Mesothelial cell of epicardium (in vitro differentiated cells): ENCODE results near the gene XYLT1. TPM values are rescaled to one million over a fixed set of nuclear protein-coding genes. Genes with fewer than 3 reads are reported as not detected.

ENCODE experiments used
- DNase-seq, 2 experiments: peaks; one replicate each; pipeline ENCODE4 v3.0.0; 2021; ENCODE audit warnings: low spot score in 2 of 2; ENCODE audit not compliant: unreplicated experiment in 2 of 2
- H3K27ac Mint-ChIP-seq: 2 replicates; pipeline ENCODE4 v1.8.0; 2021; ENCODE audit warnings: mixed read lengths
- H3K27me3 Mint-ChIP-seq: 2 replicates; pipeline ENCODE4 v1.8.0; 2021; ENCODE audit warnings: low read depth, mixed read lengths
- H3K36me3 Mint-ChIP-seq: 2 replicates; pipeline ENCODE4 v1.8.0; 2021; ENCODE audit warnings: mixed read lengths
- H3K4me1 Mint-ChIP-seq: 2 replicates; pipeline ENCODE4 v1.8.0; 2021; ENCODE audit warnings: mixed read lengths
- H3K4me3 Mint-ChIP-seq: 2 replicates; pipeline ENCODE4 v1.8.0; 2021; ENCODE audit warnings: mild to moderate bottlenecking, moderate library complexity, mixed read lengths
- H3K9me3 Mint-ChIP-seq: 2 replicates; pipeline ENCODE4 v1.8.0; 2021; ENCODE audit warnings: mixed read lengths
- total RNA-seq: library from RNA; stranded (reverse); gene quantifications from 3 replicates; pipeline ENCODE4 v1.2.1, GENCODE V29; 2021
- TF ChIP-seq, protein P1 (sequence below): fragments of 200-600 bp; sonication (generic); IDR thresholded peaks from one replicate; pipeline ENCODE4 v1.5.0; 2021; ENCODE audit warnings: antibody characterized with exemption; ENCODE audit not compliant: unreplicated experiment

XYLT1 gene
- total RNA-seq, 1 donor from 2014 or later, result 15.2 TPM

DNA sequence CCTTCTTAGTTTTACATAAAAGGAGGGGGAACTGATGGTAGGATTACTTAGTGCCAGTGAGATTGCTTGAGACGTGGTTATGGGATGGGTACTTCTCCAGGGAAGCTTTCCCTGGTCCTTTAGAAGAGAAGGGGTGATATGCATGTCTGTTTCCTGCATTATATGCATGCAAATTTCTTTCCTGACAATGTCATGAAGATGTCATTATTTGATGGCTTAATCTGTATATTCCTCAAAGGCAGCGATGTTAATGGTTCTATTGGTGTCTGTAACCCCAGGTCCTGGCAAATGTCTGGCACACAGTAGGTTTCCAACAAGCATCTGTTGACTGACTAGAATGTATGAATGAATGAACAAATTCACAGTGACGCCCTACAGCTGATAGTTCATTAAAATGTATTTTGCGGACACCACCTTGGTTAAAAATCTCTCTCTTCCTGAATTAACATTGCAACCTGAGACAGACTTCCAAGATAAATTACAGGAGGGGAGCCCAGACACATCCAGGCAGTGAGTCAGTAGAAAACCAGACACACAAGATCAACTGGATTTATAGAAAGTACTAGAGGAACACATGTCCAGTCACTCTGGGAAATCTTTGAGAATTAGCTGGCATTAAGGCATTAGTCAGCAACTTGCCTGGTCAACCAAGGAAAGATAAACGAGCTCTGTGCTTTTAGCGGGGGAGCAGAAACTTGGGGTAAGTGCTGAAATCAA, 293.4 kb downstream of the XYLT1 start:
- Mint-ChIP-seq H3K27ac (no peak overlapping the region), H3K4me3 (no peak overlapping the region), H3K27me3 (no peaks in the 10 kb centered on the region), H3K9me3 (no peaks in the 10 kb centered on the region), H3K4me1 (peaks cover 6% of the 10 kb centered on the region), H3K36me3 (no peaks in the 10 kb centered on the region)
- no peak for DNase-seq
- TF ChIP-seq, protein P1, sequence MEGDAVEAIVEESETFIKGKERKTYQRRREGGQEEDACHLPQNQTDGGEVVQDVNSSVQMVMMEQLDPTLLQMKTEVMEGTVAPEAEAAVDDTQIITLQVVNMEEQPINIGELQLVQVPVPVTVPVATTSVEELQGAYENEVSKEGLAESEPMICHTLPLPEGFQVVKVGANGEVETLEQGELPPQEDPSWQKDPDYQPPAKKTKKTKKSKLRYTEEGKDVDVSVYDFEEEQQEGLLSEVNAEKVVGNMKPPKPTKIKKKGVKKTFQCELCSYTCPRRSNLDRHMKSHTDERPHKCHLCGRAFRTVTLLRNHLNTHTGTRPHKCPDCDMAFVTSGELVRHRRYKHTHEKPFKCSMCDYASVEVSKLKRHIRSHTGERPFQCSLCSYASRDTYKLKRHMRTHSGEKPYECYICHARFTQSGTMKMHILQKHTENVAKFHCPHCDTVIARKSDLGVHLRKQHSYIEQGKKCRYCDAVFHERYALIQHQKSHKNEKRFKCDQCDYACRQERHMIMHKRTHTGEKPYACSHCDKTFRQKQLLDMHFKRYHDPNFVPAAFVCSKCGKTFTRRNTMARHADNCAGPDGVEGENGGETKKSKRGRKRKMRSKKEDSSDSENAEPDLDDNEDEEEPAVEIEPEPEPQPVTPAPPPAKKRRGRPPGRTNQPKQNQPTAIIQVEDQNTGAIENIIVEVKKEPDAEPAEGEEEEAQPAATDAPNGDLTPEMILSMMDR, result no peak

DNA sequence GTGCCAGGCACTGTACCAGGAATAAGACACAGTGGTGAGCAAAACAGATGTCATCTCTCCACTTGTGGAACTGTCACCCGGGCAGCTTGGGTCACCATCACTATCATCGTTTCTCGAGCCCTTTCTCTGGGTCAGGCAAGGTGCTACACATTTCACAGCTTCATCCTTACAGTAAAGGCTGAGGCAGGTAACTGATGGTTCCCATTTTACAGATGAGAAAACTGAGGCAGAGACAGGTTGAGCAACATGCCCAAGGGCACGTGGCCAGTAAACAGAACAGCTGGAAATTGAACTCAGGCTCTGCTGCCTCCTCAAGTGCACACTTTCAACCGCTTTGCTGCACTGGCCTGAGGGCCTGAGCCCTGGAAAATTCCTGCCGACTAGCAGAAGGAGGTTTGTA, 294.6 kb downstream of the XYLT1 start:
- H3K36me3 Mint-ChIP-seq, result no peaks in the 10 kb centered on the region
- TF ChIP-seq, protein P1, result no peak
- peaks cover 6% of the 10 kb centered on the region for H3K4me1 Mint-ChIP-seq
- H3K27ac Mint-ChIP-seq, result no peak overlapping the region
- no peak overlapping the region for H3K4me3 Mint-ChIP-seq
- H3K27me3 Mint-ChIP-seq, result no peaks in the 10 kb centered on the region
- H3K9me3 Mint-ChIP-seq, result no peaks in the 10 kb centered on the region
- no peak for DNase-seq

DNA sequence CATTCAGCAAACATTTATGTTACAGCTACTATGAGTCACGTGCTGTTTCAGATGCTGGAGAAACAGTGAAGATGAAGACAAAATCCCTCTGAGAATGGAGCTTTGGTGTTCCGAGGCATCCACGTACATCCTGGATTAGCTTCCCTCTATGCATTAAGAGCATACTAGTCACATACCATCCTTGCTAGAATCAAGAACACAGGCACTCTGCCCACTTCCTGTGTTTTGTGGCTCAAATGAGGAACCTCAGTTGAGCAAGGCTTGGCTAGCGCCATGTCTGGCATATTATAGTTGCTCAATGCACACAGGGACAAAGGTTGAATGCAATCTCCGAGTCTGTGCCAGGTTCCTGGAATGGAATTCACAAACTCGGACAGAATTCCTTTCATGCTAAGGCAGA, 297.5 kb downstream of the XYLT1 start:
- Mint-ChIP-seq H3K36me3 (no peaks in the 10 kb centered on the region), H3K4me1 (peaks cover 6% of the 10 kb centered on the region), H3K4me3 (no peak overlapping the region), H3K27ac (no peak overlapping the region), H3K9me3 (no peaks in the 10 kb centered on the region), H3K27me3 (no peaks in the 10 kb centered on the region)
- TF ChIP-seq, protein P1, result no peak
- no peak for DNase-seq

DNA sequence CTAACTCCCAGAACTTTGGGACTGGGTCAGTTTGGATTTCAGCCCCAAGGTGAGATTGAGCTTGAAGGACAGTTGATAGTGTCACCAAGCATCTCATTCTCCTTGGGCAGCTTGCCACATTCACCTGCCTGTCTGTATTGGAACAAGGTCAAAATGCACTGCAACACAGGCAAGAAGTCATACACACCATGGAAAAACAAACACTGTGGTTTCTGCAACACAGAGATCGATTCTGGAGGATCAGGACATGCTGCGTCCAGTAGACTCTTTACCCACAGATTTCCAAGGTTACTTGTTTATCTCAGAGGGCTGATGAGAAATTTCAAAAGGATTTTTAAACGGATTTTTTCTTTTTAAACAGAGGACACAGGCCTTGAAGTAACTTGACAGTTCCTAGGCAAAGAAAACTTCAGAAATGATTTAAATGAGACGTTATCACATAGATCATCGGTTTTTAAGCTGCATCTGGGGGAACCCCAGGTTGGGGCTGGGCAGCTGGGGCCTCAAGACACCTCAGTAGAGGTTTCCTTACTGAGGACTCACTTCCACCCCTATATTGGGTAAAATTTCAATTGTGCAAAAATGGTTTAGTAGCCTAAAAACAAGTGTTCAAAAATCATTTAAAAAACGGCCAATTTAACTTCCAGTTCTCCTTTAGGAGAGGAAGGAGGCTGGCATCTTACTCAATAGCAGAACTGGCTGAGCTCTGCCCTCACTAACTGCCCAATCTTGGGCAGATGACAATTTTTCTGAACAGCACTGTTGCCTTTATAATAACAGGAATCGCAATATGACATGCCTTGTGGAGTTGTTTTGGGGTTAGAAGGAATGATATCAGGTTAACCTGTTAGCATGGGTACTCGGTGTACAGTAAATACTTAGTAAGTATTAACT, 299.3 kb downstream of the XYLT1 start:
- DNase-seq, result no peak
- Mint-ChIP-seq H3K4me1 (no peaks in the 10 kb centered on the region), H3K36me3 (peaks cover 2% of the 10 kb centered on the region), H3K27me3 (no peaks in the 10 kb centered on the region), H3K9me3 (no peaks in the 10 kb centered on the region), H3K4me3 (no peak overlapping the region), H3K27ac (no peak overlapping the region)
- TF ChIP-seq, protein P1, result no peak

DNA sequence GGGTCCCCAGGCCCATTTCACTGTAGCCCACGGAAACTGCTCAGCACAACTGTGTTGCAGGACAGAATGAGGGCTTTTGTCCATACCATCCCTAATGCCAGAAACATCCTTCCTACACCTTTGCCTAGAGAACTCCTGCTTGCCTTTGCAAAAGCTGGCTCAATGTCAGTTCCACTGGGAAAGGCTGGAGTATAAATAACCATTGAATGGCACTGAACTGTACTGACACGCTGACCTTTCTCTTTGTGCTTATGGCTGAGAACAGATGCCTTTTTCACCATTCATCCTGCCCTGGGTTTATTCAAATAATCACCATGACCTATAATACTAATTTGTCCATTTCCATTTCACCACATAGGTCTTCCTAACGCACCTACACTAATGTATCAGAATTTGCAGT, 300.3 kb downstream of the XYLT1 start:
- Mint-ChIP-seq H3K4me1 (no peaks in the 10 kb centered on the region), H3K9me3 (no peaks in the 10 kb centered on the region), H3K4me3 (no peak overlapping the region), H3K27me3 (no peaks in the 10 kb centered on the region), H3K36me3 (peaks cover 2% of the 10 kb centered on the region), H3K27ac (no peak overlapping the region)
- DNase-seq, result no peak
- TF ChIP-seq, protein P1, result no peak
